HG03354 (cell line): ENCODE measurements around the gene RTN4RL2.

Experiments
- ATAC-seq: cut with Tn5 transposase; IDR thresholded peaks from one replicate; pipeline ENCODE4 v1.9.1; 2021; ENCODE audit warnings: mild to moderate bottlenecking; ENCODE audit not compliant: unreplicated experiment, poor library complexity, severe bottlenecking

Gene RTN4RL2

DNA sequence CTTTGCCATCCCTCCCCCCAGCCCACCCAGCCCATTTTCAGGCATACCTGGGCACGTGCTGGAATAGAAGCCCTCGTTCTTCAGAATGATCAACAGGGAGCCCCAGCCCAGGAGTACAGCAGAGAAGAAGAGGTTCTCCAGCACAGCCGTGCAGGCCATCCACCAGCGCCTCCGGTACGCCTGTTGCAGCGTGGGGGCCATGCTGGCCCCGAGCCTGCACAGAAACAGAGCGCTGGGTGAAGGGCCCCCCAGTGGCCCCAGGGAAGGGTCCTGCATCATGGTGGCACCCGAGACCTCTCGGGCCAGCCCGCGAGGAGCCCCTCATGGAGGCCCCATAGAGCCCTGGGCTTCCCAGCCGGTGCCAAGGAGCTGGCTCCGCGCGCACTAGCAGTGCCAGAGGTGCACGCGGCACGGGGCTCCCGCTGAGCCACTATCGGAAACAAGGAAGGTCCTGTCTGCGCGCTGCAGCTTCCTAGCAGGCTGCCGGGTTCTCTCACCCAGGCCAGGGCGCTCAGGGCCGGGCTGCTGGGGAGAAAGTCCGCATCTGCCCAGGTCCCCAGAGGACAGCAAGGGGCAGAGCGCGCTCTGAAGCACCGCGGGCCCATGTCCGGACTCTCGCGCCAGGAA is 53.7 kb downstream of the RTN4RL2 start:
- peak; percentile 38 for ATAC-seq

DNA sequence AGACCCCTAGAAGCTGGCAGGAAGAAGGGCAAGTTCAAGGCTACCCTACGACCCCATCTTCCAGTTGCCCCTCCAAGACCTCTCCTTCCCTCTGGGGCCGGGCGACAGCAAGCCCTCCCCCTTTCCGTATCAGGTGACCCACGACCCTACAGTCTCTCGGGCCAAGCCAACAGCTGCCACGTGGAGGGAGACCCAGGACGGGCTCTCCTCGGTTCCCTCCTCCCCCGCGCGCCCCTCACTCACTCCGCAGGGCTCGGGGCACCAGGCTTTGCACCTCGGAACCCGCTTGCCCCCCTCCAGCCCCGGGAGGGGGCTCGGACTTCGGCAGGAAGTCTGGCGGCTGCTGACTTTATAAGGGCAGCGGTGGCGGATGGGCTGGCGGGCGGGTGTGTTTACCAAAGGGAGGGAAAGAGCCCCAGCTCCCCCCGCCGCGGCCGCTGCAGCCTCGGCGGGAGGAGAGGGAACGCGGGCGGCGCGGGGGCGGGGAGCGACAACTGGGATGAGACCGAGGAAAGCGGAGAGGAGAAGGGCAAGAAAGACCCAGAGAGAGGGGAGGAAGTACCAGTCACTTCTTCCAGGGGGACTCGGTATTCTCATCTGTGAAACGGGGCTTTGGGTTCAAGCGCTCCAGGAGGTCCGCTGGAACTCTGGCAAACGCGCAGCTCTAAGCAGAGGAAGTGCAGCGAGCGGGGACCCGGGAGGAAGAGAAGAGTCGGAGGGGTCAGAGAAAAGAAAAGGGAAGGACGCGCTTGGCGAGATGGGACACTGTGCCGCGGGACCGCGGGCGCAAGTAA is 54.4 kb downstream of the RTN4RL2 start:
- ATAC-seq: peak; percentile 54

DNA sequence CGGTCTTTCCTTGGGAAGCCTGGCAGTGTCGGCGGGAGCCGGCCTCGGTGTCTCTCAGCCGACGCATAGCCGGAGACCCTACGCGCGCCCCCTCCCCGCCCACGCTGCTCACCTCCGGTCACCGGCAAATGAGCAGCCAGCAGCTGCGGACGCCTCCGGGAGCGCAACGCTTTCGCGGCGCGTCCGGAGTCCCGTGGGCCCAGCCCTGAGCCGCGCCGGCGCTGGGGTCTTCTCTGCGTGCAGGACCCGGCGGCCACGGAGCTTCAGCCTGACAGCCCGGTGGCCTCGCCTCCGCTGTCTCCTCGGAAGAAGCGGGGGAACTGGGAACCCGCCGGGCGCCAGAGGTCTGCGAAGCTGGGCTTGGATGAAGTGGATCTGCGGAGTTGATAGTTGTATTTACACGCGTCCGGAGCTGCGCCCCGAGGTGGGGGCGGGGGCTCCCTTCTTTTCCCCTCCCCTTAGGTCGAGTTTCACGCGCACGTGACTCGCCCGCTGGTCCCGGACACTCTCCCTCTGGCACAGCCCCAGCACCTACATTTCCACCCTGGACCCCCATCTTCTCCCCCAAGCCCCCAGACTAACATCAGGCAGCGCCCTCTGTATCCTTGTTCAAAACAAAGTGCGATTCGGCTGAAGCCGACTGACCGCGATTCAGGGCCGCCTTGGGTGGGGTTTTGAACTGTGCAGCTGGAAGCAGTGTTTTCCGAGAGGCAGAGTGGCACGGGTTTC is 55.2 kb downstream of the RTN4RL2 start, which contains the start of gene SLC43A1:
TSS of gene SLC43A1 (minus strand) at position 371 of the 729 bp plus-strand sequence. CDS start 1,591 bp downstream, outside the sequence.
- peak; percentile 49 for ATAC-seq

DNA sequence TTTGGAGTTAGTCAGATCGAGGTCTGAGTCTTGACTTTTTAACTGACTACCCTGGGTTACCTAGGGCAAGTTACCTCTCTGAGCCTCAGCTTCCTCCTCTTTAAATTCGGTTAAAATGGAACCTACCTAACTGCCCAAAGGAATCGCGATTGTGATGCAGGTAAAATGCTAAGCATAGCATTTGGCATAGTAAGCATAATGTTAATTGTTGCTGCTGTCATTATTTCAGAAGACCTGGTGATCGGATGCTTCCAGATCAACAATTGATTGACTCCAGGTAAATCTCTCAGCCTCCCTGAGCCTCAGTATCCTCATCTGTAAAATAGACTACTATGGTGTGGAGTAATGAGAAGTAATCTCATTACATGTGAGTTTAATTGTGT is 55.7 kb downstream of the RTN4RL2 start:
- no peak for ATAC-seq

DNA sequence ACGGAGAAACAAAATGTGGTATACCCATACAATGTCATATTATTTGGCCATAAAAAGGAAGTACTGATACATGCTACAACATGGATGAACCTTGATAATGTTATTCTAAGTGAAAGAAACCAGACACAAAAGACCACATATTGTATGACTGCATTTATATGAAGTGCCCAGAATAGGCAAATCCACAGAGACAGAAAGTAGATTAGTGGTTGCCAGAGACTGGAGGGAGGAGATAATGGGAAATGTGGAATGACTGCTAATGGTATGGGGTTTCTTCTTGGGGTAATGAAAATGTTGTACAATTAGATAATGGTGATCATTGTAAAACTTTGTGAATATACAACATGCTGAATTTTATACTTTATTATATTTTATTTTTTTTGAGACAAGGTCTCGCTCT is 60.8 kb downstream of the RTN4RL2 start:
- no peak for ATAC-seq

DNA sequence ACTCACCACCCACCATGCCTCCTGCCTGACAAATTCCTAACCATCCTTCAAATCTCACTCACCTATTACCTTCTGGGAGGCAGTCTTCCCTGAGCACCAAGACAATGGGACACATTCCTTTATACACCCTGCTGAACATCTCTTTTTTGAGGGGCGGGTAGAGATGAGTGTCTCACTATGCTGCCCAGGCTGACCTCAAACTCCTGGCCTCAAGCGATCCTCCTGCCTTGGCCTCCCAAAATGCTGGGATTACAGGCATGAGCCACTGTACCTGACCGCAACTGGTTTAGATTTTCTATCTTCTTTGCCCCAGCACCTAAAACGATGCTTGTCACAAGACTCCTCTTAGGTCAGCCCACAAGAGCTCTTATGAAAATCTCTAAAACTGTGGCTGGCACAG is 63.1 kb downstream of the RTN4RL2 start:
- no peak for ATAC-seq
